ENCODE measurements around the gene BNIPL. TPM values are rescaled to one million over a fixed set of nuclear protein-coding genes. Genes with fewer than 3 reads are reported as not detected.

BNIPL gene
- total and polyA plus RNA-seq, 2 of the 8 experiments (the other 6 are each of a cell fraction or from before 2014, with no cell fraction given), result 2.4 to 3.3 TPM

DNA sequence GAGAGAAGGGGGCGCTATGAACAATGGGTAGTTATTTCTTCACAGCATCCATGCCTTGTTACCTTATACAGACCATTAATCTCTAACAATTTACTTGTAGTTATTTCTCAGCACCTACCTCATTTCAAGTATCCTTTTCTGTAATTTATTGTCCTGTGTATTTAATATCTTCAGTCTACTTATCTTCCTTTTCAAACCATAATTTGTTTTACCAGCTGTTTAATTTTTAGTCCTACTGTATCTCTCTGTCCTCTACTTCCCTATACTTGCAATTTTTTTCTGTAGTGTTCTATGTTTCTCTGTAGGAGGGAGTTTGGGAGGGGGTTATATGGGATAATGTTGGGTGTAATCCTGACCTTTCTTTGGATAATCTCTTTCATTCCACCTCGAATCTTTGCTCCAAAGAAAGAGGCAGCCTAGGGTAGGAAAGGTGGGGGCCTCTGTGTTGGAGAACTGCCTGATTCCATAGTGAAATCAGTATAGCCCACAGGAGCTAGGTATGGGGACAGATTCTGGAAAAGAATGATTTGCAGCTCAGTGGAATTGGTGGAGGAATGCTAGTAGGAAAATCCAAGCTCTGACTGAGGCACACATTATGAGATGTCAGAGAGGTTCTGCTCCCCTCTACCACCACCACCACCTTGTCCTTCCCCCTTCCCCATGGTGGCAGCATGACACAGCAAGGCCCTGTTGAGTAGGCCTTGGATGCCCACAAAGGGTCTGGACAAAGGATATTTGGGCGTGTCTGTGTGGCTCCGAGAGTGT lies 24.5 kb downstream of the BNIPL start (continued):
- no peak for TF ChIP-seq KDM5A (IDR thresholded peaks at IDR 0.05; ENCODE audit: low read length)
- TF ChIP-seq ATF2 (IDR thresholded peaks at IDR 0.05; ENCODE audit: low read length), result no peak
- TF ChIP-seq ATF3 (IDR thresholded peaks at IDR 0.05; ENCODE audit: insufficient read depth, low read depth, low read length), result no peak
- no peak for TF ChIP-seq KDM4A (IDR thresholded peaks at IDR 0.05; ENCODE audit: low read depth, low read length, severe bottlenecking)
- TF ChIP-seq NANOG (IDR thresholded peaks at IDR 0.05; ENCODE audit: insufficient read depth, low read depth, low read length, poor library complexity, severe bottlenecking), result no peak
- no peak for TF ChIP-seq SRF (IDR thresholded peaks at IDR 0.05; ENCODE audit: low read depth, low read length)
- no peak for TF ChIP-seq SIX5 (IDR thresholded peaks at IDR 0.05; ENCODE audit: low read depth, low read length)
- TF ChIP-seq RAD21 (IDR thresholded peaks at IDR 0.05 in 1 of 2, conservative IDR thresholded peaks at IDR 0.05 in 1 of 2; ENCODE audit: low read depth in 2 of 2, low read length in 2 of 2), result no peak
- no peak for TF ChIP-seq SAP30 (IDR thresholded peaks at IDR 0.05; ENCODE audit: insufficient read depth, insufficient replicate concordance, low read length)
- no peak for TF ChIP-seq CEBPB (IDR thresholded peaks at IDR 0.05; ENCODE audit: low read depth, low read length)
- 0 out of 4 replicates have a peak, but pooled peaks of 1 of the 2 experiments have one; percentile 19 for TF ChIP-seq SIN3A (conservative IDR thresholded peaks at IDR 0.05 in 1 of 2, IDR thresholded peaks at IDR 0.05 in 1 of 2; ENCODE audit: low read depth in 1 of 2, low read length in 2 of 2)
- TF ChIP-seq, protein P1, sequence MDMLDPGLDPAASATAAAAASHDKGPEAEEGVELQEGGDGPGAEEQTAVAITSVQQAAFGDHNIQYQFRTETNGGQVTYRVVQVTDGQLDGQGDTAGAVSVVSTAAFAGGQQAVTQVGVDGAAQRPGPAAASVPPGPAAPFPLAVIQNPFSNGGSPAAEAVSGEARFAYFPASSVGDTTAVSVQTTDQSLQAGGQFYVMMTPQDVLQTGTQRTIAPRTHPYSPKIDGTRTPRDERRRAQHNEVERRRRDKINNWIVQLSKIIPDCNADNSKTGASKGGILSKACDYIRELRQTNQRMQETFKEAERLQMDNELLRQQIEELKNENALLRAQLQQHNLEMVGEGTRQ (IDR thresholded peaks at IDR 0.05; ENCODE audit: low read length), result no peak

All from H1 (cell line).